DND-41 (cell line): Measurements from ENCODE around the gene SPARCL1.

Source experiments
- ATAC-seq: fragments of 200-7000 bp; cut with Tn5 transposase; 3 replicates; pipeline ENCODE4 v1.9.1; 2021; ENCODE audit warnings: low read depth; ENCODE audit not compliant: insufficient read depth
- DNase-seq: peaks from one replicate; pipeline ENCODE4 v3.0.0-alpha.2; 2020
- H2AFZ ChIP-seq: 2 replicates; pipeline ENCODE4 v1.6.0; 2012; ENCODE audit warnings: low read depth, low read length
- H3K27ac ChIP-seq: 2 replicates; pipeline ENCODE4 v1.5.1; 2012; ENCODE audit warnings: low read length, inconsistent platforms
- H3K27me3 ChIP-seq: fragments of 200-600 bp; sonication (generic); 2 replicates; pipeline ENCODE4 v1.6.0; 2012; ENCODE audit warnings: low read length, mild to moderate bottlenecking, inconsistent platforms; ENCODE audit not compliant: insufficient read depth, poor library complexity
- H3K36me3 ChIP-seq: 2 replicates; pipeline ENCODE4 v1.5.1; 2012; ENCODE audit warnings: low read length, inconsistent platforms; ENCODE audit not compliant: insufficient read depth
- H3K4me1 ChIP-seq: 2 replicates; pipeline ENCODE4 v1.5.1; 2012; ENCODE audit warnings: mild to moderate bottlenecking, low read length; ENCODE audit not compliant: insufficient read depth
- H3K4me2 ChIP-seq: 2 replicates; pipeline ENCODE4 v1.6.0; 2012; ENCODE audit warnings: mild to moderate bottlenecking, moderate library complexity, low read length, inconsistent platforms; ENCODE audit not compliant: insufficient read depth
- H3K4me3 ChIP-seq, 2 experiments: fragments of 200-600 bp in 1 of 2; shearing (Covaris generic) in 1 of 2; 2 replicates each; pipeline ENCODE4 v1.5.1; 2012 to 2016; ENCODE audit warnings: inconsistent platforms in 2 of 2, low read length in 2 of 2, mild to moderate bottlenecking in 2 of 2, low read depth in 1 of 2, moderate library complexity in 1 of 2
- H3K79me2 ChIP-seq: 2 replicates; pipeline ENCODE4 v1.6.0; 2012; ENCODE audit warnings: low read length, inconsistent platforms; ENCODE audit not compliant: insufficient read depth
- H3K9ac ChIP-seq: 2 replicates; pipeline ENCODE4 v1.6.0; 2012; ENCODE audit warnings: low read depth, mild to moderate bottlenecking, inconsistent platforms, low read length, moderate library complexity
- H3K9me3 ChIP-seq: 2 replicates; pipeline ENCODE4 v1.5.1; 2012; ENCODE audit warnings: low read length, moderate library complexity, mild to moderate bottlenecking, inconsistent platforms; ENCODE audit not compliant: insufficient read depth, severe bottlenecking
- H4K20me1 ChIP-seq: 2 replicates; pipeline ENCODE4 v1.6.0; 2012; ENCODE audit warnings: low read length; ENCODE audit not compliant: insufficient read depth
- CTCF ChIP-seq: IDR thresholded peaks from 2 replicates; pipeline ENCODE4 v1.5.1; 2012; ENCODE audit warnings: borderline replicate concordance, low read length, moderate library complexity, mild to moderate bottlenecking; ENCODE audit not compliant: poor library complexity, severe bottlenecking; ENCODE audit errors: extremely low read depth
- EZH2 ChIP-seq: IDR thresholded peaks from 3 replicates; pipeline ENCODE4 v1.6.1; 2012; ENCODE audit warnings: borderline replicate concordance, low read depth, mild to moderate bottlenecking, moderate library complexity, low read length, inconsistent platforms; ENCODE audit not compliant: severe bottlenecking

Gene SPARCL1

DNA sequence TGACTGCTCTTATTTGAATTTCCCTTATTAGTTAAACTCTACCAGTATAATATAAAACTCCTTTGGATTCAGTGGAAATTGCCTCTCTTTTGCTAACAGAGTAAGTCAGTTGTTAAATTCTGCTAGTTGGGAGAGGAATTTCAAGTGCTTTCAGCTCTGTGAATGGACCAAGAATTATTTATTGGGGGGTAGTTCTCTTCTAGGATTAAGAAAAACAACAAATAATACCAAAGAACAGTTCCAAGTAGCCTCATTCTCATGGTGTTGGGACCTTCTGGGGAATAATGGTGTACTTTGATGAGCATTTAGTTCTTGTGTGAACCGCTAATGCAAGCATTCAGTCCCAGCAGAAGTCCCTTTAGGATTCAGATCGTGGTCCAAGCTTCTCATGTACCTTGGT lies 11.6 kb downstream of the SPARCL1 start:
- H3K36me3 ChIP-seq = no peaks in the 10 kb centered on the region
- TF ChIP-seq EZH2 (no peak), CTCF (no peak)

DNA sequence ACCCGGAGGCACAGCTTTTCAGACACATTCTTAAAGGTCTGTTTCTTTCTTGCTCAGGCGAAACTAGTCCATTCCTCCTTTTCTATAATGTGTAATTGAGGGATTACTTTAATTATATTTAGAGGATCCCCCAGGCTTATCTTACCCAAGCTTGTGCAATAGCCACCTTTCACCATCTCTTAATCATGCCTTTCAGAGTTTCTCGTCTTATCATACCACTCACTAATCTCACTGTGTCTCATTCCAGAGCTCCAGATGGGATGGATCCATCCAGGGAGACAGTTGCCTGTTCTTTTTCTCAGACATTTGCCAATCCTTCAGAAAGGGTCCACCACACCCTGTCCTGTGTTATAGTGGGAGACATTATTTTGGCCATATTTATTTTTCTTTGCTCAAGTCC lies 12.5 kb downstream of the SPARCL1 start:
- Histone ChIP-seq H3K4me1 (no peaks in the 10 kb centered on the region), H3K27me3 (no peaks in the 10 kb centered on the region), H3K9me3 (no peaks in the 10 kb centered on the region), H4K20me1 (no peaks in the 10 kb centered on the region), H3K79me2 (no peaks in the 10 kb centered on the region), H3K4me3 (no peak overlapping the region), H3K27ac (no peak overlapping the region), H3K36me3 (no peaks in the 10 kb centered on the region), H2AFZ (no peak overlapping the region), H3K4me2 (no peak overlapping the region), H3K9ac (no peak overlapping the region)
- TF ChIP-seq CTCF = no peak
- no peak for TF ChIP-seq EZH2
- no peak for ATAC-seq
- DNase-seq = no peak

More for the DNA sequence above, 11.6 kb downstream of the SPARCL1 start:
- Histone ChIP-seq H4K20me1 (no peaks in the 10 kb centered on the region), H3K27me3 (no peaks in the 10 kb centered on the region), H3K4me2 (no peak overlapping the region), H3K9me3 (no peaks in the 10 kb centered on the region), H3K9ac (no peak overlapping the region), H3K4me3 (no peak overlapping the region), H3K79me2 (no peaks in the 10 kb centered on the region), H3K27ac (no peak overlapping the region), H2AFZ (no peak overlapping the region), H3K4me1 (no peaks in the 10 kb centered on the region)
- ATAC-seq = no peak
- DNase-seq = no peak

- Histone ChIP-seq H3K4me3 (no peak overlapping the region), H3K4me1 (no peaks in the 10 kb centered on the region), H3K36me3 (no peaks in the 10 kb centered on the region), H3K79me2 (no peaks in the 10 kb centered on the region), H4K20me1 (no peaks in the 10 kb centered on the region), H2AFZ (no peak overlapping the region), H3K27ac (no peak overlapping the region), H3K27me3 (no peaks in the 10 kb centered on the region), H3K4me2 (no peak overlapping the region), H3K9me3 (no peaks in the 10 kb centered on the region), H3K9ac (no peak overlapping the region)
- no peak for DNase-seq
- no peak for ATAC-seq
- no peak for TF ChIP-seq CTCF
- no peak for TF ChIP-seq EZH2
These were observed 16.8 kb downstream of the SPARCL1 start for GRCh38 chr4:87512400-87512799.

GRCh38 chr4:87511500-87511899 lies 17.7 kb downstream of the SPARCL1 start:
- Histone ChIP-seq H3K4me1 (no peaks in the 10 kb centered on the region), H3K4me3 (no peak overlapping the region), H2AFZ (no peak overlapping the region), H3K9me3 (no peaks in the 10 kb centered on the region), H3K4me2 (no peak overlapping the region), H4K20me1 (no peaks in the 10 kb centered on the region), H3K27me3 (no peaks in the 10 kb centered on the region), H3K9ac (no peak overlapping the region), H3K27ac (no peak overlapping the region), H3K36me3 (no peaks in the 10 kb centered on the region), H3K79me2 (no peaks in the 10 kb centered on the region)
- ATAC-seq (no peak), DNase-seq (no peak)
- TF ChIP-seq EZH2 = no peak
- TF ChIP-seq CTCF = no peak
